HCT116 (cell line): ENCODE data around the gene CABP1.

Experiments
- ATF3 ChIP-seq: IDR thresholded peaks from 2 replicates; pipeline ENCODE4 v1.6.1; 2012
- CTCF ChIP-seq, 3 experiments: fragments of 200-600 bp in 1 of 3; sonication (generic) in 1 of 3; IDR thresholded peaks in 2 of 3; conservative IDR thresholded peaks in 1 of 3; 2 replicates each; pipeline ENCODE4 v1.5.1; 2012 to 2017; ENCODE audit warnings: low read depth in 2 of 3, low read length in 2 of 3, antibody characterized with exemption in 1 of 3, borderline replicate concordance in 1 of 3, control low read depth in 1 of 3, mild to moderate bottlenecking in 1 of 3, mixed read lengths in 1 of 3, mixed run types in 1 of 3, moderate library complexity in 1 of 3; ENCODE audit not compliant: insufficient read depth in 1 of 3
- ELF1 ChIP-seq: IDR thresholded peaks from 2 replicates; pipeline ENCODE4 v1.6.1; 2012; ENCODE audit warnings: low read depth, borderline replicate concordance
- JUND ChIP-seq: IDR thresholded peaks from 2 replicates; pipeline ENCODE4 v1.6.1; 2012
- MAX ChIP-seq: IDR thresholded peaks from 2 replicates; pipeline ENCODE4 v1.6.1; 2012
- POLR2AphosphoS5 ChIP-seq: IDR thresholded peaks from 2 replicates; pipeline ENCODE4 v1.6.1; 2011; ENCODE audit warnings: mild to moderate bottlenecking, low read depth, low read length, moderate library complexity
- REST ChIP-seq: IDR thresholded peaks from 2 replicates; pipeline ENCODE4 v1.6.1; 2012; ENCODE audit warnings: low read depth
- SRF ChIP-seq: IDR thresholded peaks from 2 replicates; pipeline ENCODE4 v1.6.1; 2012; ENCODE audit warnings: low read depth
- YY1 ChIP-seq: IDR thresholded peaks from 2 replicates; pipeline ENCODE4 v1.6.1; 2011; ENCODE audit warnings: low read length, low read depth, moderate library complexity, mild to moderate bottlenecking; ENCODE audit not compliant: insufficient replicate concordance; ENCODE audit errors: extremely low read depth

DNA sequence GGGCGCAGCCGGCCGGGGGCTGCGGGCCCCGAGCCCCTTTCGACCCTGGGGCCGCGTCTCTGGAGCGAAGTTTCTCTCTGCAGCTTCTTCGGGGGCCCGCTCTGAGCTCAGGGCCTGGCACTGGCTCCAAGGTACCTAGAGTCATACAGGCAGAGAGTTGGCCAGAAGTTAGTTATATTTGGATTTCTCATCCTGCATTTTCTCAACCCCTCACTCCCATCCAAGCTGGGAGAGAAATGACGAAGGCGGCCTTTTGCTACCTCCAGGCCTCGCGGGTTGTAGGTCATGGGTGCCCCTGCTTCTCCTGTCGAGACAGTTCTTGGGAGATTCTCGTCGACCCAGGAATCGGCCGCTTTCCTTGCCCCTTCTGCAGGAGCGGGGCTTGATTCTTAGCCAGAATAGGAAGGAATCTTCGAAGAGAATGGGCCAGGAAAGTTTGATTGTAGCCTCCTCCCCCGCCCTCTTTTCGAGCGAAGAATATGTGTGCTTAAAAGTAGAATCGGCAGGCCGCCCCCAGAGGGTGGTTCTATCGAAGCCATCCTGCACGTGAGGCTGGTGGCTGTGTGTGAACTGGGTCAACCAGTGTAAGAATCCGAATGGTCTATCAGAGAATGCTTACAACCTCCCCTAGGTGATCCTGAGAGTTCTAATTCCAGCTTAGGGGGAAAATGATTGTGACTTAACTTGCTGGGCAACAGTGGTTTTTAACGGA is 47.3 kb downstream of the CABP1 start:
- TF ChIP-seq POLR2AphosphoS5, result no peak
- no peak for TF ChIP-seq CTCF (IDR thresholded peaks at IDR 0.05 in 2 of 3, conservative IDR thresholded peaks at IDR 0.05 in 1 of 3; ENCODE audit: borderline replicate concordance in 1 of 3, insufficient read depth in 1 of 3, low read depth in 2 of 3, low read length in 2 of 3)
- TF ChIP-seq JUND, result no peak
- TF ChIP-seq SRF, result no peak
- no peak for TF ChIP-seq ATF3
- TF ChIP-seq YY1, result no peak
- no peak for TF ChIP-seq ELF1
- TF ChIP-seq MAX, result no peak
- TF ChIP-seq REST, result no peak
